GM19035 (cell line): ENCODE measurements around the gene AKAP8.
"Not testable (repeated sequence)": the region's sequence is repeated elsewhere in the genome, so short reads cannot be mapped to it uniquely, and the experiment has no call there.

Experiments used
- ATAC-seq: cut with Tn5 transposase; IDR thresholded peaks from one replicate; pipeline ENCODE4 v1.9.1; 2021; ENCODE audit not compliant: unreplicated experiment

The AKAP8 gene

DNA sequence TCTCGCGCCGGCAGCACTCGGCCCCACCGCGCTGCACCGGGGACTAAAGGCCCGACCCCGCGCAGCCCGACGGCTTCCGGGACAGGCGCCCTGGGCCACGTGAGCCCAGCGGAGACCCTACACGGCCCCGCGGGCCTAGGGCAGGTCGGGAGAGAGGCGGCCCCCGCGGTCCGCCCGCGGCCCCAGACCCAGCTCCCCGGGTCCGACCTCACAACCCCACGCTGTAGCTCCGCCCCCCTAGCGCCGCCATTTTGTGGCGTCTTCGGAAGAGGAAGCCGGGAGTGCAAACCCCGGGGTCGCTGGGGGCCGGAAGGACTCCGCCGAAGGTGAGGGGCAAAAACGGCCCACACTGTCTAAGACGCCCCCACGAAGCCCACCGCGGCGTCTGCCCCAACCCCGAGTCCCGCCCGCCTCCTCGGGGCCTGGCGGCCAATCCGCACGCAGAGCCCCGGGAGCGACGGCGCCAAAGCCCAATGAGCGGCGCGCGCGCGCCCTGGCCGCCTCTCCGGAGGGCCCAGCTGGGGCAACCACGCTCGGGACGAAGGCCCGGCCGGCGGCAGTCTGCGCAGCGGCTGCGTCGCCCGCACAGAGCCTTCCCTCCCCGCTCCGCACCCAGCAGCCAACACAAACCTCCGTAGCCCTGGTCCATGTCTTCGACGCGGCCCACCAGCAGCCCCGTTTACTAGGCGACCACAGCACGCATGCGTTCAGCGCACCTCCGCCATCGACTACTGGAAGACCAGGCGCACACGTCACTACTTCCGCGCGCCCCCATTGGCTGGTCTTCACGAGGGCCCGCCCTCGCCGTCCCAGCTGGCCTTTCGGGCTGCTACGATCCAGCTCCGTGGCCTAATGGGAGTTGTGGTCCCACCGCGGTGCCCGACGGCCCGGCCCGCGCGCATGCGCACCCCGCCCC, at the start of gene AKAP8:
Gene AKAP8 (minus strand): TSS at position 705 of the 916 bp plus-strand sequence. CDS start 56 bp downstream, at position 649.
- ATAC-seq = peak; percentile 84

DNA sequence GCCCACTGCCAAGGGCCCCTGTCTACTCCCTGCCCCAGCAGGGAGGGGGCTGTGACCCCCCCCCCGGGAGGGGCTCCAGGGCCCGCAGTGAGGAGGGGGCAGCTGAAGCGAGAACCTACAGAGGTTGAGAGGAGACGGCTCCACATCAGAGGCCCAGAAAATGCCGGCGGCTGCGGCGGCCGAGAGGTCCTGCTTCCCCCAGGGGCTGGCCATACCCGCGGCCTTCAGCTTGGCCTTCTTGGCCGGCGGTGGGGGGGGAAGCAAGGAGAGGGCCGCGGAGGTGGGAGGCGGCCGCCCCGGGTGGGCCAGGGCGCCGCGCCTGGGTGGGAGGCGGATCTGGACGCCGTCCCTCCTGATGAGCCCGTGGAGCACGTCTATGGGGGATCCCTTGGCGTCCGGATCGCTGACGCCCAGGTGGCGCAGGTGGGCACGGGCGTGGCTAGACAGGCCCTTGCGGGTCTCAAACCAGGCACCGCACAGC, 48.4 kb upstream of the AKAP8 start:
- ATAC-seq = no peak

DNA sequence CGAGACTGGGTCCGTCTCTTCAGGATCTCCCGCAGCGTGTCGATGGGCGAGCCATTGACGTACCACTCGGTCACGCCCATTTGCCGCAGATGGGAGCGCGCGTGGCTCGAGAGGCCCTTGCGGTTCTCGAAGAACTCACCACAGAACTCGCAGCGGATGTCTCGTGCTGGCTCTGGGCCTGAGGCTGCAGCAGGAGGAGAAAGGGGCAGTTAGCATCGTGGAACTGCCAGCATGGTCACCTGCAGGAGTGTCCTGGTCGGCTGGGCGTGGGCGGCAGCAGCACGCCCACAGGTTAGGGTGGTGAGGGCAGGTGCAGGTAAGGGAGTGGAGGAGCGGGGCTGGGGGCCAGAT, 47.7 kb upstream of the AKAP8 start:
- ATAC-seq = no peak

DNA sequence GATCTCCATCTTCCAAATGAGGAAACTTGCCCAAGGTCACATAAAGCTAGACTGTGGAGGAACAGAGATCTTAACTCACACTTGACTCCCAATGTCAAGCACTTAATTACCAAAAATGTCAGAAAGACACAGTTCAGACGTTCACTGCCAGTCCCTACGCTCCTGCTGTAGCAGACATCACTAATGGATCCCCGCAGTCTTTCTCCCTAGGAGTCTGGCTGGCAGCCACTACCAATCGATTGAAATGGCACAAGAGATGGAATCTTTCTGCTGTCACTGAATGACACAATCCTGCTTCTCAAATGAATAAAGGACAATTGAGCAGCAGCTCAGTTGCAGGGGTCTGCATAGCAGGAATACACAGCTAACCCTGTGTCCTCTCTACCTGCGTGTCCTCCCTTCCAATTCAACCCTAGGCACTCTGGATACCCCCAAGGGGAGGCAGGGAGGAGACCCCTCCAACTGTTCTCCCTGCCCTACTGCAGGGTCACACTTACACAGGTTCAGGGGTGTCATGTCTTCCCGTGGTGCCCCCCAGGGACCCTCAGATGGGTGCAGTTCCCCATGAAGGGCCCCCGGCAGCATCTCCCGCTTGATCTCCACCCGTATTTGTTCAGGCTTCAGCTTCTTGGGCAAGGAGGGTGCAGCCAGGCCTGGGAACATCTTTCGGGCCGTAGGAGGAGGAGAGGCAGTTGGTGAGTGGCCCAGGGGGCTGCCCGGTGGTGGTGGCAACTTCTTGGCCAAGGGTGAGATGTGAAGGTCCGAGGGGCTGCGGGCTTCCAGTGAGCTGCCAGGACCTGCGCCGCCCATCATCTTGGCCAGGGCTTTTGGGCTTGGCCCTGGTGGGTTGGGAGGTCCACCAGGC, 47.1 kb upstream of the AKAP8 start:
- ATAC-seq = no peak

DNA sequence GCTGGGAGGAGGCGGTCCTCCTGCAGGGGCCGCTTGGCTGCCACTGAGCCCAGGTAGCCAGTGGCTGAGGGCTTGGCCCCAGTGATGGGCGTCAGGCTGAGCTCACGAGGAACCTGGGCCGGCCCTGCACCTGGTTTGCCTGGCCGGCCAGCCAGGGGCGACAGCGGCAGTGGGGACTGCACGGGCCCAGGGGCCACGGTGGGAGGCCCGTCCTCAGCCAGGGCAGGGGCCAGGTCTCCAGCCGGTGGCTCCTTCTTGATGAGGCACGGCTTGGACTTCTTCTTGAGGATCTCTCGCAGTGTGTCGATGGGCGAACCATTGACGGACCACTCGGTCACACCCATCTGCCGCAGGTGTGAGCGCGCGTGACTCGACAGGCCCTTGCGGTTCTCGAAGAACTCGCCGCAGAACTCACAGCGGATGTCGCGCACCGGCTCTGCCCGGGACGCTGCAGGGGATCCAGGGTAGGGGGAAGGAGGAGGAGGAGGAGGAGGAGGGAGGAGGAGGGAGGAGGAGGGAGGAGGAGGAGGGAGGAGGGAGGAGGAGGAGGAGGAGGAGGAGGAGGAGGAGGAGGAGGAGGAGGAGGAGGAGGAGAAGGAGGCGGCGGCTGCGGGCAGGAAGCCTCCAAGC, 45.8 kb upstream of the AKAP8 start:
- ATAC-seq = no peak

DNA sequence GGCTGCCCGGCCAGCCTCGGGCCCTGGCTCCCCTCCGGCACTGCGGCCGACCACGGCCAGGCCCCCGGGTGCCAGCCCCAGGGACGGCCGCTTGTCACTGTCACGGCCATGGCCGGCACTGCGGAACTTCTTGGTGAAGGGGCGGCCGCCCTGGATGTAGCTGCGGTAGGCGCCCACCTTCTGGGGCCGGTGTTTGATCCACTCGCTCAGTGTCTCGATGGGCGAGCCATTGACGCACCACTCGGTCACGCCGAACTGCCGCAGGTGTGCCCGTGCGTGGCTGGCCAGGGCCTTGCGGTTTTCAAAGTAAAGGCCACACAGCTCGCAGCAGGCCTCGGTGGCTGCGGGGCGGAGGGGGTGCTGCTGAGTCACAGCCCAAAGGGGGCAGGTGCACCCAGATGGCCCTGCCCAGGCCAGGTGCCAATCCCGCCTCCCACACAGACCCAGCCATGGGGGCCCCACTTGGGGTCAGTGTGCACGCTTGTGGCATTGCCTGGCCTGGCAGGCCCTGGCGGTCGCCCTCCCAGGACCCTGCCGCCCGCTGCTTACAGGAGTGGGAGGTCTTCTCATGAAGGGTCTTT, 45.2 kb upstream of the AKAP8 start:
- no peak for ATAC-seq

DNA sequence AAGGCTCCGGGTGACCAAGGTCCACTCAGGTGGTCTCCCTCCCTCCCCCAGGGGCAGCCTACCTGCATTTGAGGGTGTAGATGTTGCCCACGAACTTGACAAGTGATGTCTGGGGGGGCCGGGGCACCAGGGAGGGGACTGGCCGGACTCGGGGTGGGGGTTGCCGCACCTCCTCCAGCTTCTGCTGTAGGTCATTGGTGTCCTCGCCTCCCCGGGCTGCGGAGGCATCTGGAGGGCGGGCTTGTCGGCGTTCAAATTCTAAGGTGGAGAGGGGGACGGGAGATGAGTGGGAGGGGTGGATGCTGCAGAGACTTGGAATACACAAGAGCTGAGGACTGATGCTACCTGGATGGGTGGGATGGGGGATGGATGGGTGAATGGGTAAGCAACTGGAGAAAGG, 44.5 kb upstream of the AKAP8 start:
- no peak for ATAC-seq

DNA sequence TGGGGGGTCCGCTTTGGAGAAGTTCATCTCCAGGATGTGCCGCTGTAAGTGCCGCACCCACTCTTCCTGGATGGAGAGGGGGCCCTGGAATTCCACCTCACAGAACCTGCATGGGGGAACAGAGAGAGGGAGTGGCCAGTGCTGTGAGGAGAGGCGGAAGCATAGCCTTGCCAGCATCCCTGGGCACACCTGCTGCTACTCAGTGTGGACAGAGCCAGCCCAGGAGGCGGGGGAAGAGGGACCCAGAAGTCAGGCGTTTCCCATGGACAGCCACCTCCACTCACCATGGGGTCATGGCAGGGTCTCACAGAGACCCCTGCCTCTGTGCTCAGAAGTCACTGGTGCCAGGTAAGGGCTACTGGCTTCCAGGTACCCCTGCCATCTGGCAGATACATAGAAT, 43.5 kb upstream of the AKAP8 start:
- ATAC-seq = no peak

DNA sequence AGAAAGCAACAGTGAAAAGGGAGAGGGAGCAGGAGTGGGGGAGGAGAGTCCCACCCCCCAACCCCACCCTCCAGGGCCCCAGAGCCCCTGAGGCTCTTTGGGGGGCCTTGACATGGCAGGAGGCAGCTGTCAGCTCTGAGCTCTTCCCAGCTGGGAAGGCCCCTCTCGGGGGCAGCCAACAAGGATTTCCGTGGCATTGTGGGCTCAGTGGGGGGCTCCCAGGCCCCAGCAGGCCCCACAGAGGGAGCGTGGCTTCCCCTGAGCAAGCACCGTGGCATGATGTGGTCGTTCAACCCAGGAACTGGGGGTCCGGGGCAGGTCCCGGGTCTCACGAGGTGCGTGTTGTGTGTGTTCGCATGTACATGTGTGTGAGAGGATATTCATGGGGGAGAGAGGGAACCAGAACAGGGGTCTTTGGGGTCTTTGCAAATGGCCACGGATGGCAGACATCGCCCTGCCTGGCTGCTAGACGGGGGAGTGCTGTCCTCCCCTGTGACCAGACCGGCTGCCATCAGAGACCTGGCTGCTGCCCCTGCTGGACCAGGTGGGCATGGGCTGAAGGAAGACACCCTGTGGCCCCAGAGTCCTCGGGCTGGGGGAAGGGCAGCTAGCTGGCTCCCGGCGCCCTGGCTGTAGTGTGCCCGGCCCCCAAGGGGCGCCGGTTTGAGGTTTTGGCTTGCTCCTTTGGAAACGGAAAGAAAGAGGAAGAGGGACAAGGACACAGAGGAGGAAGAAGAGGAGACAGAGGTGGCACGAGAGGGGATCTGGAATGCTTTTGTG, 42.9 kb upstream of the AKAP8 start:
- ATAC-seq = no peak

DNA sequence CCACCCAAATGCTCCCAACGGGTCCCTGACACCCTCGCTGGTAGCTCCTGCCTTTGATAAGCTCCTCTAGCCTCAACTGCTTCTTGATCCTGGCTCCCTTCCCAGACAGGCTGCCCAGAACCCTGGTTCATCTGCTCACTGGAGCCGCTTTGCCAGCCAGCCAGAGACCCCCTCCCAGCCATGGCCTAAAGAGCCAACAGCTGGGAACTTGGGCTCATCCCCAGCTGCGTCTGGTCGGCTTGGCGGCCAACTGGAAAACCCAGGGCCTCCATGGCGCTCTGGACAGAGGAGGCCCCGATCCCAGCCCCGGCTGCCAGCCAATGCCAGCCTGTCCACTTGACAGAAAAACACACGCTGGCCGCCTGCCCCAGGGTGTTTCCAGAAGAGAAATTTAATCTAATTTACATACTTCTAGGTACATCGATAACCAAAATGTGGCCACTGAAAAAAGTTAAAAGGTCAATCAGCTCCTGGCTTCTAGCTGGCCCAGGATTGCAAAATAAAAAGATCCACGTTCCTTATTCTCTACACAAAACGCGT, 42.2 kb upstream of the AKAP8 start:
- no peak for ATAC-seq

DNA sequence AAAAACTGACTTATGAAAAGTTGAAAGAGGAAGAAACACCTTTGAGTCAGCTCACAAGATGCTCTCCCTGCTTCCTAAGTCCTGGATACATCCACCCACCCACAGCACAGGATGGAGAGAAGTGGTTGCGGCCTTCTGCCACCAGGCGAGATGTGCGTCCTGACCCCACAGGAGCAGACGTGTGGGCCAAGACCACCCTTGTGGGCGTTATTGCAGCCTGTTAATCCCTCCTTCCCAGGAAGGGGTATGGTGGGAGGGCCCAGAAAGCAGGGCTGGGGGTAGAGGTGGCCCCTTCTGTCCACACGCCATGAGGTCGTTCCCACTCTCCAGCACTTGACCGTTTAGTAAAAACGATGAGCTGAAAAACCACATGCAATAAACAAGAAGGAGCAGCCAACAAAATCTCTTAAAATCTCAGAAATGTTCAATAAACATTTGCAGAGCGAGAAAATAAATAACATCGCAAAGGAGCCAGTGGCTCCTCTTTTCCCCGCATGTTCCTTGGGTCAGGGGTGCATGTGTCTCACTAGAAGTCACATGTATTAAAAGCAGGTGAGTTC, 41.6 kb upstream of the AKAP8 start:
- no peak for ATAC-seq

DNA sequence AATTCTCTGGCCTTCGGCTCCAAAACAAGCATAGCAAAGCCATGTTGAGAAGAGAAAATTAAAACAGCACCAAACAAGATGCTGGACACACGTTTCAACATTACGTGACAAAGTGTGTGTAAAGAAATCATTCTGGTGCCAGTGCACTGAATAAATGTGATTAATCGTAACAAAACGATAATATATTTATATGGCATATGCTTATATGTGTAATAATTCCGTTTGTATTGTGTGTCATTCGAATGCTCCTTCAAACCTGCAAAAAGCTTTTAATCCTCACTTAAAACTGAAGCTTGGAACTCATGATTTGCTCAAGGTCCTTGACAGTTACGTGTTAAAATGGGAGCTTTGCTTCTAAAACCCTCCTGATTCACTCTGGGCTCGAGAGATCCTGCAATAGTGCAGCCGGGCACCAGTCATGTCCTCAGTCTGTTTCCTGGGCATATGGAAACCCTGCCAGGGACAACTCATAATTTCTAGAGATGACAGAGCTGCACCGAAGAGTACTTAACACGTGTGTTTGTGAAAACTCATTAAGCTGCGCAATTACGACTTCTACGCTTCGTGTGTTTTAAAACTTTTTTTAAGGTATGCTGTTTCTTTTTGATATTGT, 39.9 kb upstream of the AKAP8 start:
- no peak for ATAC-seq

DNA sequence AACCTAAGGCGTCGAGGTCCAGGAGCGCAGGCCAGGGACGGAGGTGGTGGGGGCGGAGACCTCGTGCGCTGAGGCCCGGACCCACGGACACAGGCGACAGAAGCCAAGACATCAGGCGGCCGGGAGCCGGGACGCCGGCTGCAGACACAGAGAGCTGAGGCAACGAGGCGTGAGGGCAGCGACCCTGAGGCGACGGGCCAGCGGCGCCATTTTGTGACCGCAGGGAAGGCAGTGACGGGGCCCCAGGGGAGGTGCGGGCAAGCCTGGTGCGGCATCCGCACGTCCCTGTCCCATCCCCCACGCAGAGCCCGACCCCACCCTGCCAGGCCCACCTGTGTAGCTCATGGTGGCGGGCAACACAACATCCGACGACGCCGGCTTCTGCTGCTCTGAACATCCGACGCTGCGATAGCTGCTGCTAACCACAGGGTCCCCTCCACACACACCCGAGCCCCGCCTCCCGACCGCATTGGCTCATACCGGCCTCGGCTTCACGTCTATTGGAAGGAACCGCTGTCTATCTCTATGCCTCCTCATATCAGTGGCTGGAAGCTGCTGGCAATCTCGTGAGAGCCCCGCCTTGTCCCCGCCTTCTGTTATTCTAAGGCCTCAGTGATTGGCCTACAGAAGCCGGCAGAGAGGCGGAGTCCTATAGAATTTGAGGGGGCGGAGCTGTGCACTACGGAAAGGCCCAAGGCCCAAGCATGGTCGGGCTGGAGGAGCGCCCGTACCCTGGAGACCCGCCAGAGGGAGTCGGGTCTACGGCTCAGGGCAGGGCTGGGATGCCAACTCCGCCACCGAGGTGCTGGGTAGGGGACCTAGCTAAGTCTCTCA, 39.2 kb upstream of the AKAP8 start, which contains the start of gene AKAP8L:
Gene AKAP8L (minus strand): TSS at position 410 of the 834 bp plus-strand sequence. CDS start 65 bp downstream, at position 345.
- peak; percentile 95 for ATAC-seq

DNA sequence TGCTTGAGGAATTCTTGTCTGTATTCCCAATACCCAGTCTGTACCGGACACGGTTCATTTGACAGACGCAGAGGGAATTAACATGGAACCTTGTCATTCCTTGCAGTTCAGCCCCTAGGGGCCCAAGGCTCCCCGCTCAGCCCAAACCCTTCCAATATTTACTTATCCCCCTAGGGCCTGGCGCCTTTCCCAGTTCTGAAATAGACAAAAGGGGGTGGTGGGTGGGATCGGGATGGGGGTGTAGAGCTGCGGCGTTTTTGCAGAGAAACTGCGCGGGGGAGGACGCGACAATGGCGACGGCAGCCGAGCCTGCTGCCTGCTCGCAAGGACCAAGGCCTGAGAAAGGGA, 38.6 kb upstream of the AKAP8 start:
- ATAC-seq = no peak

DNA sequence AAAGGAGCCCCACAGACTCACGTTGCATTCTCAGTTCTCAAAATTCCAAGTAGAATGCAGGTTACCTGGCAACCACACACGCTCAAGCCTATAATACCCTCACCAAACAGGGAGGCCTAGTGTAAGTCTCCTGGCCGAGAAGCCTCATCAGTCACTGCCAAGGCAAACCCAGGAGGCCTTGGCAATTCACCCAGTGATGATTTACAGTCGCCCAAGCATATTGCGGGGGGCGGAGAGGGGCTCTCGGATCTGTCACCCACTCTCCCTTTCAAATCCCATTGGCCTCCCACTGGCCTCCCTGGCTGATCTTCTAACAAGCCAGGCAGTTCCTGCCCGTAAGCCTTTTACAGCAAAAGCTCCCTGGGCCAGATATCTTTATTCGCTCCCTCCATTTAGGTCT, 38.1 kb upstream of the AKAP8 start:
- ATAC-seq = no peak

DNA sequence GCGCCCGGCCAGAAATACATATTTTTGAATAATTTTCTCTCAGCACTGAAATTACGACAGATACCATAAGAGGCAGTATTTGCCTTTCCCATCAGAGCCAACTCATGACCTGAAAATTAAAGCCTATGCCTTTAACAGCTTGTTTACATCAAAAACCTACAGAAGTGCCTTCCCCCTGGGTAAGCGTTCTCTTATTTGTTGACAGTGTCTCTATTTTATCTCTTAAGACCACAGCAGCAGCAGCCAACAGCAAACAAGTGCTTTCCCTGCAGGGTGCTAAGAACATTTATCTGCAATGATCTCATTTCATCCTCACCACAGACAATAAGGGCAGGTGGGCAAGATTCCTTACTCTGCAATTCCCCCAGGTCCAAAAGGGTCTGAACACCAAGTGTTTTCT, 33.2 kb upstream of the AKAP8 start:
- no peak for ATAC-seq

DNA sequence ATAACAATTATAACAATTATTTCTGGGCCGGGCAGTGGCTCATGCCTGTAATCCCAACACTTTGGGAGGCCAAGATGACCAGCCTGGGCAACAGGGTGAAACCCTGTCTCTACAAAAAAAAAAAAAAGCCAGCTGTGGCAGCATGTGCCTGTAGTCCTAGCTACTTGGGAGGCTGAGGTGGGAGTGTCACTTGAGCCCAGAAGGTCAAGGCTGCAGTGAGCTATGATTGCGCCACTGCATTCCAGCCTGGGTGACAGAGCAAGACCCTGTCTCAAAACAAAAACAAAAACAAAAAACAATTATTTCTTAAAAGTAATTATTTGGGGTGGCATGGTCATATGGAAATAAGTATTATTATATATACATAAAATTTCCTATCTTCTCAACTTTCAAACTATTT, 31.8 kb upstream of the AKAP8 start:
- ATAC-seq = not testable (repeated sequence)

DNA sequence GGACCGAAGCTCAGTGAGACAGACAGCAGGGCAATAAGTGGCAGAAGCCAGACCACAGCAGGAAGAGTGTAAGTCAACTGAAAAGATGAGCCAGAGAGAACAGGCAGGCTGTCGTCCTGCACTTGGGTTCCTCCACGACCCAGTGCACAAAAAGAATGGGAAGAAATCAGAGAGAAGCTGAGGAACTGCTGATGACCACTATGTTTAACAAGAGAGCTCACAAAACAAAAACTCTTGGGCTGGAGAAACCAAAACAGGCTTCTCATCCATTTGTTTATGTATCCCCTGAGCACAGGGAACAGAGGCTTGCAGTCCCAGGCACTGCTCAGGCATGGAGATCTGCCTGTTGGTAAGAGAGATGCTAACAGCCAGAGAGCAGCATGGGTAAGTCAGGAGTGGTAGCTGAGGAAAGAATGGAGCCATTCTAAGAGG, 25.2 kb upstream of the AKAP8 start:
- ATAC-seq = no peak
